Epithelial cell of esophagus (primary cell): Measurements from ENCODE around the gene DIAPH2.
"Not testable (repeated sequence)": the region's sequence is repeated elsewhere in the genome, so short reads cannot be mapped to it uniquely, and the experiment has no call there.

ENCODE experiments used
- DNase-seq: peaks from one replicate; pipeline ENCODE4 v3.0.0; 2010; ENCODE audit warnings: low read depth
- H3K4me3 ChIP-seq: 2 replicates; pipeline ENCODE4 v1.5.1; 2011; ENCODE audit warnings: mild to moderate bottlenecking, low read length, control low read depth
- CTCF ChIP-seq: IDR thresholded peaks from 2 replicates; pipeline ENCODE4 v1.5.1; 2011; ENCODE audit warnings: low read depth, mild to moderate bottlenecking, low read length, control low read depth, inconsistent platforms; ENCODE audit not compliant: insufficient read depth; ENCODE audit errors: missing control alignments

Gene DIAPH2

GRCh38 chrX:96835660-96836289, 151.1 kb downstream of the DIAPH2 start:
- H3K4me3 ChIP-seq, result no peak overlapping the region
- TF ChIP-seq CTCF, result no peak
- no peak for DNase-seq

- no peak overlapping the region for H3K4me3 ChIP-seq
- peak; percentile 57 for DNase-seq
- no peak for TF ChIP-seq CTCF
Observed at GRCh38 chrX:96837808-96838207, 153.2 kb downstream of the DIAPH2 start.

- no peak overlapping the region for H3K4me3 ChIP-seq
- DNase-seq, result peak; percentile 11
- no peak for TF ChIP-seq CTCF
Observed at GRCh38 chrX:96838537-96838936, 153.9 kb downstream of the DIAPH2 start.

- DNase-seq, result no peak
- no peak overlapping the region for H3K4me3 ChIP-seq
- no peak for TF ChIP-seq CTCF
Observed at GRCh38 chrX:96841325-96841724, 156.7 kb downstream of the DIAPH2 start.

GRCh38 chrX:96841866-96842265, 157.2 kb downstream of the DIAPH2 start:
- DNase-seq, H3K4me3 ChIP-seq: not testable (repeated sequence)

- peak; percentile 11 for DNase-seq
- TF ChIP-seq CTCF, result peak; percentile 24
- no peak overlapping the region for H3K4me3 ChIP-seq
Observed at GRCh38 chrX:96843566-96843965, 158.9 kb downstream of the DIAPH2 start.

GRCh38 chrX:96846841-96847240, 162.2 kb downstream of the DIAPH2 start:
- no peak overlapping the region for H3K4me3 ChIP-seq
- no peak for DNase-seq
- no peak for TF ChIP-seq CTCF

- not testable (repeated sequence) for H3K4me3 ChIP-seq, DNase-seq
Observed at GRCh38 chrX:96859422-96859821, 174.8 kb downstream of the DIAPH2 start.
